Renal cortex interstitium (tissue), 15 donors: ENCODE measurements around the gene ASB4. TPM values are rescaled to one million over a fixed set of nuclear protein-coding genes. Genes with fewer than 3 reads are reported as not detected.
A peak's percentile ranks its signal among the peaks of the same experiment; 100 is the strongest.
"Not testable (repeated sequence)": the region's sequence is repeated elsewhere in the genome, so short reads cannot be mapped to it uniquely, and the experiment has no call there.

Experiments
- DNase-seq, 11 donors: peaks; one replicate each; pipeline ENCODE4 v3.0.0-alpha.2; 2013; ENCODE audit warnings: low read depth in 9 of 11, low spot score in 4 of 11; ENCODE audit errors: extremely low read depth in 1 of 11
- long read RNA-seq, 16 experiments: transcript quantifications; one replicate each; lab custom pipeline, GENCODE V29; 2026
- polyA plus RNA-seq, 3 donors: library from polyadenylated mRNA; unstranded; fragments of 120-200 nt; gene quantifications; one replicate each; pipeline ENCODE4 v1.2.1, GENCODE V29; 2013; ENCODE audit not compliant: insufficient read length in 3 of 3

ASB4 gene
- polyA plus RNA-seq: under 1 TPM; 0.08 to 0.14 (median 0.13) TPM
- long read RNA-seq, donor 1: 0 reads
- long read RNA-seq, donor 2: 0 reads
- long read RNA-seq, donor 3: 0 reads
- long read RNA-seq, donor 4: 0 reads
- long read RNA-seq, donor 5: 0 reads
- long read RNA-seq, donor 6: 0 reads
- long read RNA-seq, donor 7: 0 reads
- long read RNA-seq, donor 8: 0 reads
- long read RNA-seq, donor 9: 0 reads
- long read RNA-seq, donor 10: 0 reads
- long read RNA-seq, donor 11: 0 reads
- long read RNA-seq, donor 12: 0 reads
- long read RNA-seq, donor 13: 0 reads
- long read RNA-seq, donor 14: 0 reads
- long read RNA-seq, donor 15: 0 reads
- long read RNA-seq, donor 16: 0 reads

GRCh38 chr7:95485391-95486123 lies at the start of gene ASB4:
Gene ASB4, plus strand, starts transcription at chr7:95485943. Its CDS starts 29 bp downstream, at chr7:95485972.
- no peak for DNase-seq

GRCh38 chr7:95436407-95436806 lies 49.3 kb upstream of the ASB4 start:
- DNase-seq: no peak

GRCh38 chr7:95440394-95441038 lies 45.2 kb upstream of the ASB4 start:
- no peak for DNase-seq

GRCh38 chr7:95441042-95441823 lies 44.5 kb upstream of the ASB4 start:
- DNase-seq: peak in 7 of 11 donors; percentile 19 to 85 (median 50)

- DNase-seq: no peak
These were observed 40.9 kb upstream of the ASB4 start for GRCh38 chr7:95444796-95445195.

- no peak for DNase-seq
These were observed 39.1 kb upstream of the ASB4 start for GRCh38 chr7:95446618-95447017.

- no peak for DNase-seq
These were observed 31.2 kb upstream of the ASB4 start for GRCh38 chr7:95454438-95455045.

- DNase-seq: no peak
These were observed 27.8 kb upstream of the ASB4 start for GRCh38 chr7:95457947-95458346.

GRCh38 chr7:95460653-95461052 lies 25.1 kb upstream of the ASB4 start:
- not testable (repeated sequence) for DNase-seq

GRCh38 chr7:95467912-95468607 lies 17.7 kb upstream of the ASB4 start:
- no peak for DNase-seq

GRCh38 chr7:95469187-95469586 lies 16.6 kb upstream of the ASB4 start:
- DNase-seq: no peak

- DNase-seq: no peak
These were observed 15.9 kb upstream of the ASB4 start for GRCh38 chr7:95469848-95470247.

- DNase-seq: no peak
These were observed 15.3 kb upstream of the ASB4 start for GRCh38 chr7:95470452-95470851.

GRCh38 chr7:95471071-95471470 lies 14.7 kb upstream of the ASB4 start:
- no peak for DNase-seq

GRCh38 chr7:95472581-95473161 lies 13.1 kb upstream of the ASB4 start:
- DNase-seq: no peak

- DNase-seq: no peak
These were observed 12.3 kb upstream of the ASB4 start for GRCh38 chr7:95473276-95473985.

GRCh38 chr7:95476072-95476847 lies 9.5 kb upstream of the ASB4 start:
- no peak for DNase-seq
